C1 segment of cervical spinal cord (tissue), 14 donors: Measurements from ENCODE around the gene EXOC6B.
"Not testable (repeated sequence)": the region's sequence is repeated elsewhere in the genome, so short reads cannot be mapped to it uniquely, and the experiment has no call there.

Experiments
- DNase-seq, 14 donors: peaks; one replicate each; lab custom pipeline; 2025; lab: John Stamatoyannopoulos, UW

Gene EXOC6B

GRCh38 chr2:72685638-72686213 is 140.1 kb downstream of the EXOC6B start:
- DNase-seq: no peak

GRCh38 chr2:72682061-72682460 is 143.8 kb downstream of the EXOC6B start:
- no peak for DNase-seq

DNA sequence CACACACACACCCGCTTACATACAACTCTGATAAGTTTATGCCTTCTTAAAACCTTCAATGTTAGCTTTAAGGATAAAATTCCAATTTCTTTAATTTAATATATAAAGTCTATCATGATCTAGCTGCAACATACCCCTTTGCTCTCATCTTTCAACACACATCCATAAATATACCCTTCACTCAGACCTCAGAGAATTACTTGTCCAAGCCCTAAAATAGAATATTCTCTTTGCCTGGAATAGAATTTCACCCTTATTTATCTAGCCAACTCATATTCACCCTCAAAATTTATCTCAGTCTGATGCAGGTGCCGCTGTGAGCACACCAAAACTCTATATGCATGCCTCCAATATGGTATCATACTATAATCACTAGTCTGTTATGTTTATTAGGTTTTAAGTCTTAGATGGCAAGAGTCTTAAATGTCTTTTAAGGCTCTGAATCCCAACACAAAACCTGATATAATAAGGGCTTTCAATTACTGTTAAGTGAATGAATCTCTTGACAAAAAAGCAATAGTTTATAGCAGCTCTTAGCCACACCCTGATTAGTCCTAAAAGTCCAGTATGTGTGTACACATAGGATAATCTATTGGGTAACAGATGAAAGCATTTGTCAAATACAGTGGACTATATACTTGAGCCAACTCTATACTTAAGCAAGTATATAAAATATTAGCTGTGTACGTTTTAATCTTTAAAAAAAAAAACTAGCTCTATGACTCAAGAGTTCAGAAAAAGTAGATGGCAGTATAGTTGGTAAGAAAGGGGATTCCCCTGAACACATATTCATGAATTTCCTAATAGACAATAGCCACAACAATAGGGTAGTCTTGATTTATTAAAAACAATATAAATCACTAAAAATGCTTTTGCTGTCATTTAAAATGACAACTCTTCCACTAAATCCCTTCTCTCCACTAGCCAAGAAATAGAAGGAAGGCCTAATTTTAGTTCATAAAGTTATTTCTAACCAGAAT is 144.5 kb downstream of the EXOC6B start:
- DNase-seq: no peak

GRCh38 chr2:72678024-72678423 is 147.8 kb downstream of the EXOC6B start:
- DNase-seq: no peak

GRCh38 chr2:72676341-72677025 is 149.3 kb downstream of the EXOC6B start:
- no peak for DNase-seq

DNA sequence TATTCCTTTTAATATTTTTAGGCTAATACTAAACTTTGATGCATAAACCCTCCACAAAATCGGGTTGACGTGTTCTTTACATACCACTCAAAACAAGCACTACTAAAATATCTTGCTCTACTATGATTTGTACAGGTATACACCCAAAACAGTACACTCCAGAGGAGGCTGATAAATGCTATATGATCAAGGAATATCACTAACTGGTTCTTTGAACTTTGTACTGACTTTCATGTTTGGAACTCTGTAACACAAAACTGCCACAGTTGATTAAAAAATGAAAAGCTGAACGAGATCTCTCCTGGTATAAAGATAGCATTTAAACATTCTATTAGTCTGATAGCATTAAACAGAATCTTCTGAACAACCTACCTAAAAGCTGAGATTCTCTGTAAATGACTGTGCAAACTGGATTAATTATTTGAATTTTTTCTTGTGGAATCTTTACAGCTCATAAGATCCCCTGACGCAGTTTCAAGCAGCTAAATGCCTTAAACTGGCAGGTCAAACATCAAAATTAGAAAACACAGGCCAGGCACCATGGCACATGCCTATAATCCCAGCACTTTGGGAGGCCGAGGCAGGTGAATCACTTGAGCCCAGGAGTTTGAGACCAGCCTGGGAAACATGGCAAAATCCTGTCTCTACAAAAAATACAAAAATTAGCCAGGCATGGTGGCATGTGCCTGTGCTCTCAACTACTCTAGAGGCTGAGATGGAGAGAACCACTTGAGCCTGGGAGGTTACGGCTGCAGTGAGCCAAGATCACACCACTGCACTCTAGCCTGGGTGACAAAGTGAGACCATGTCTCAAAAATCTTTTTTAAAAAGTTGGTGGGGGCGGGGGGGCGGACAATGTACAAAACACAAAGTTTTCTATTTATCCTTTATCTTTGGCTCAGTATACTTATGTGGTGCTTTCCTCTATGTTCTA is 150.6 kb downstream of the EXOC6B start:
- no peak for DNase-seq

DNA sequence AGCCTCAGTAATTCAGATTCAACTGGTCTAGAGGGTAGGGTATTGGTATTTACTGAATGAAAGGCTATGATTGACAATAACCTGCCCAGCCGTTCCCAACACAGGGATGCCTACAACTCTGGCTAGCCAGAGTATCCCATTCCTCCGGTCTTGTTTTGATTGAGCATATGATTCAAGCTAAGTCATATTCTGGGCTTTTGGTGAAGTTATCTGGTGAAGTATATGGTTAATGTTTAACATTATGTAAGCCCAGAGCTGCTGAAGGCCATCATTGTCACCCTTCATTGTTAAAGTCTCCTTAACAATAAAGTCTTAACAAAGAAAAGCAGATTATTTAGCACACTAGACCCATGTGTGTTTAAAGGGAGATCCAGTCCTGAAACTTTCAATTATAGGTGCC is 152.6 kb downstream of the EXOC6B start:
- DNase-seq: no peak

DNA sequence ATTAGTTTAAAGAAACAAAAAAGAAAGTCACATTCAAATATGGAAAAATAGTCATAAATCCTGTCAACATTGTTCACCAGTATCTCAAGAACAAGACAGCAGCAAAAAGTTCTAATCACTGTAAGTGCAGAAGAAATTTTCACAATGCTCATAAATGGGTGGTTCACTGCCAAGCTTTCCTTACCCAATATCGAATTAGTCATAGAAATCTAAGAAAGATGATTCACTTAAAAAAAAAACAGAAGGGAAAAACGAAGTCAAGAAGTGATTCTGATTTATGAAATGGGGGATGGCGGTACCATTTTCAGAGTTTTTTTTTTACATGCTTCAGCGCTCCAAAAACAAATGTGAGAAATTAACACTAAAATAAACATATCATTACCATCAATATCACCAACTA is 156.7 kb downstream of the EXOC6B start:
- DNase-seq: no peak

DNA sequence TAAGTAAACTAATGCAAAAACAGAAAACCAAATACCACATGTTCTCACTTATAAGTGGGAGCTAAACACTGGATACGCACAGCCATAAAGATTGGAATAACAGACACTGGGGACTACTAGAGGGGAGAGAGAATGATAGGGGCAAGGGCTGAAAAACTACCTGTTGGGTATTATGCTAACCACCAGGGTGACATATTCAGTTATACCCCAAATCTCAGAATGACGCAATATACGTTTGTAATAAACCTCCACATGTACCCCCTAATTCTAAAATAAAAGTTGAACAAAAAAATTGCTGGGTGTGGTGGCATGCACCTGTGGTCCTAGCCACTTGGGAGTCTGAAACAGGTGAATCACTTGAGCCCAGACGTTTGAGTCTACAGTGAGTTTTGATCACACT is 157.2 kb downstream of the EXOC6B start:
- no peak for DNase-seq

- DNase-seq: no peak
Measured at GRCh38 chr2:72665448-72665847, 160.4 kb downstream of the EXOC6B start.

GRCh38 chr2:72661985-72662384 is 163.8 kb downstream of the EXOC6B start:
- no peak for DNase-seq

DNA sequence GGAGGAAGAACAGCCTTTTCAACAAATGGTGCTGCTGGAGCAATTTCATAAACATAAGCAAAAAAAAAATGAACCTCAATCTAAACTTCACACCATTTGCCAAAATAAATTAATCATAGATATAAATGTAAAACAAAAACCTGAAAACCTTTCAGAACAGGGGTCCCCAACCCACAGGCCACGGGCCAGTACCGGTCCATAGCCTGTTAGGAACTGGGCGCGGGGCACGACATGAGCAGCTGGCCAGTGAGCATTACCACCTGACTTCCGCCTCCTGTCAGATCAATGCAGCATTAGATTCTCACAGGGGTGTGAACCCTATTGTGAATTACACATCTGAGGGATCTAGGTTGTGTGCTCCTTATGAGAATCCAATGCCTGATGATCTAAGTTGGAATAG is 176.0 kb downstream of the EXOC6B start:
- no peak for DNase-seq

DNA sequence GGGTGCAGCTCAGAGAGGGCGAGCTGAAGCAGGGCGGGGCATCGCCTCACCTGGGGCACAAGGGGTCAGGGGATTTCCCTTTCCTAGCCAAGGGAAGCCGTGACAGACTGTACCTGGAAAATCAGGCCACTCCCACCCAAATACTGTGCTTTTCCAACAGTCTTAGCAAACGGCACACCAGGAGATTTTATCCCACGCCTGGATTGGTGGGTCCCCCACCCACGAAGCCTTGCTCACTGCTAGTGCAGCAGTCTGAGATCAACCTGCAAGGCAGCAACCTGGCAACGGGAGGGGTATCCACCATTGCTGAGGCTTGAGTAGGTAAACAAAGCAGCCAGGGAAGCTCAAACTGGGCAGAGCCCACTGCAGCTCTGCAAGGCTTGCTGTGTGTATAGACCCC is 184.6 kb downstream of the EXOC6B start:
- DNase-seq: not testable (repeated sequence)

GRCh38 chr2:72638600-72639211 is 187.1 kb downstream of the EXOC6B start:
- no peak for DNase-seq

- DNase-seq: no peak
Measured at GRCh38 chr2:72636210-72636609, 189.6 kb downstream of the EXOC6B start.

- DNase-seq: no peak
Measured at GRCh38 chr2:72630767-72631166, 195.1 kb downstream of the EXOC6B start.

- no peak for DNase-seq
Measured at GRCh38 chr2:72629062-72629461, 196.8 kb downstream of the EXOC6B start.

- no peak for DNase-seq
Measured at GRCh38 chr2:72627083-72627482, 198.8 kb downstream of the EXOC6B start.

DNA sequence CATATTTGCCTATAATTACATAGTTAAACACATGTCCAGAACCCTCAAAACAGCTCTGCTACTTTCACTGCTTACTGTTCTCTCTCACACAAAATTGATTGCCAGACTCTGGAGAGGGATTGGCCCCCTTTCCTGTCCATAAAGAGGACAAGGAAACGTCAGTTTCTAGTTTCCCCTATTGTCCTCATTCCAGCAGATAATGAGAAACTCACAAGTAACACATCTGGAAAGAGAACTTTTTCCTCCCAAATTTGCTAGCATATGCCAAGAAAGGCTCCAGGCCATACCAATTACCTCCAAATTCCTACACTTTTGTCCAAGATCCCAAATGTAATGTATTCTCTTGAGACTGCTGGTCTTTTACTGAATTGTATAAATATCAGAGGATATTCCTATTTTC is 200.5 kb downstream of the EXOC6B start:
- no peak for DNase-seq

DNA sequence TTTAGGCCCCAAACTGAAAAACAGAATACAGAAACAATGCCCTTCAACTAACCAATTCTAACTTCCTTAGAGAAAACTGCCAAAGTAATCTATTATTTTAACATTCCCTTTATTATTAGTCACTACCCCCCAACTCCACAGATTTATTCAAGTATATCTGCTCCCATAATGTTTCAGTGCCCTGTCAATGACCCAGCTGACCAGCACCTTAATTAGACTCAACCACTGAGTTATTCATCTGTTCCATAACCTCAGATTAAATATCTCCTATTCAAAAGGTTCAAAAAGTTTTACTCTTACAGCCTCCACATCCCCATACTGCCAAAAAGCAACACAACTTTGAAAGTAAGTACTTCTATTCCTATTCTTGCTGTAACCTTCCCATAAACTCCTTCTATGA is 202.4 kb downstream of the EXOC6B start:
- no peak for DNase-seq

GRCh38 chr2:72619626-72620025 is 206.2 kb downstream of the EXOC6B start:
- no peak for DNase-seq
